OCI-LY7 (cell line): ENCODE measurements around the gene HEXB. TPM values are rescaled to one million over a fixed set of nuclear protein-coding genes. Genes with fewer than 3 reads are reported as not detected.

Experiments
- BruUV-seq: library from RNA; stranded (reverse); fragments of 400-500 nt; replicated peaks from 2 replicates; lab custom pipeline; 2021; lab: Mats Ljungman, UMichigan
- CTCF ChIA-PET: fragments of 300-600 bp; sonication (Branson Sonifier 250); formaldehyde crosslinking; loops from one replicate; lab custom pipeline; 2022; ENCODE audit warnings: antibody characterized with exemption; ENCODE audit not compliant: unreplicated experiment; lab: Charles Lee
- POLR2A ChIA-PET: fragments of 300-600 bp; sonication (Branson Sonifier 250); formaldehyde crosslinking; loops from one replicate; lab custom pipeline; 2022; ENCODE audit warnings: antibody characterized with exemption; lab: Charles Lee
- DNase-seq: peaks from one replicate; pipeline ENCODE4 v3.0.0-alpha.2; 2015; ENCODE audit warnings: low spot score
- H2AFZ ChIP-seq: fragments of 200-600 bp; sonication (generic), shearing (Covaris generic); 2 replicates; pipeline ENCODE4 v1.6.1; 2014; ENCODE audit warnings: mild to moderate bottlenecking, antibody characterized with exemption, low read length, moderate library complexity
- H3K27ac ChIP-seq: fragments of 200-600 bp; sonication (generic); 2 replicates; pipeline ENCODE4 v1.5.1; 2014; ENCODE audit warnings: mixed run types, low read depth, mild to moderate bottlenecking, moderate library complexity, low read length, inconsistent platforms; ENCODE audit not compliant: poor library complexity, severe bottlenecking
- H3K36me3 ChIP-seq: fragments of 200-600 bp; sonication (generic); 2 replicates; pipeline ENCODE4 v1.6.1; 2014; ENCODE audit warnings: mild to moderate bottlenecking, antibody characterized with exemption, low read length, moderate library complexity, mixed read lengths; ENCODE audit not compliant: insufficient read depth
- H3K4me1 ChIP-seq: fragments of 200-600 bp; sonication (generic); 2 replicates; pipeline ENCODE4 v1.5.1; 2014; ENCODE audit warnings: mild to moderate bottlenecking, low read length; ENCODE audit not compliant: insufficient read depth, poor library complexity, severe bottlenecking
- H3K4me2 ChIP-seq: fragments of 200-600 bp; sonication (generic); 2 replicates; pipeline ENCODE4 v1.6.1; 2014; ENCODE audit warnings: mild to moderate bottlenecking, low read length
- H3K4me3 ChIP-seq: fragments of 200-600 bp; sonication (generic); 2 replicates; pipeline ENCODE4 v1.5.1; 2014; ENCODE audit warnings: mild to moderate bottlenecking, low read depth, low read length; ENCODE audit not compliant: poor library complexity, severe bottlenecking
- H3K79me2 ChIP-seq: fragments of 200-600 bp; sonication (generic); 2 replicates; pipeline ENCODE4 v1.6.1; 2016; ENCODE audit warnings: low read depth, mild to moderate bottlenecking, low read length, moderate library complexity, mixed read lengths; ENCODE audit not compliant: insufficient read depth
- H3K9me2 ChIP-seq: fragments of 200-600 bp; sonication (generic); 2 replicates; pipeline ENCODE4 v1.6.1; 2016; ENCODE audit warnings: mild to moderate bottlenecking, low read length, mixed read lengths; ENCODE audit not compliant: insufficient read depth
- H3K9me3 ChIP-seq: fragments of 200-600 bp; sonication (generic); 2 replicates; pipeline ENCODE4 v1.6.1; 2014; ENCODE audit warnings: mild to moderate bottlenecking, mixed run types, low read length, mixed read lengths
- H4K20me1 ChIP-seq: fragments of 200-600 bp; sonication (generic); 2 replicates; pipeline ENCODE4 v1.6.1; 2014; ENCODE audit warnings: mild to moderate bottlenecking, antibody characterized with exemption, low read length, moderate library complexity, mixed read lengths; ENCODE audit not compliant: insufficient read depth
- EZH2phosphoT487 ChIP-seq: fragments of 200-600 bp; sonication (generic); IDR thresholded peaks from 2 replicates; pipeline ENCODE4 v1.6.1; 2018; ENCODE audit warnings: low read depth, borderline replicate concordance, mild to moderate bottlenecking, mixed run types, antibody characterized with exemption, low read length, moderate library complexity, mixed read lengths
- intact Hi-C: fragments of 100-400 bp; cut with micrococcal nuclease; formaldehyde crosslinking; loops from one replicate; pipeline ENCODE4 v1.10.0; 2022; ENCODE audit not compliant: unreplicated experiment
- total RNA-seq, 2 experiments: library from RNA; depleted of rRNA in 1 of 2; stranded (reverse); fragments of >200 nt in 1 of 2; shearing (Covaris generic) in 1 of 2; gene quantifications; 2 replicates each; pipeline ENCODE4 v1.2.3, GENCODE V29; 2014 to 2022
- TF ChIP-seq, protein P1 (sequence below): fragments of 200-600 bp; sonication (generic); conservative IDR thresholded peaks from 2 replicates; pipeline ENCODE4 v1.5.1; 2014; ENCODE audit warnings: mild to moderate bottlenecking, antibody characterized with exemption, low read length, moderate library complexity, mixed read lengths

HEXB gene
- total RNA-seq, 2 experiments from 2014 or later: 23.8 to 36.2 TPM

DNA sequence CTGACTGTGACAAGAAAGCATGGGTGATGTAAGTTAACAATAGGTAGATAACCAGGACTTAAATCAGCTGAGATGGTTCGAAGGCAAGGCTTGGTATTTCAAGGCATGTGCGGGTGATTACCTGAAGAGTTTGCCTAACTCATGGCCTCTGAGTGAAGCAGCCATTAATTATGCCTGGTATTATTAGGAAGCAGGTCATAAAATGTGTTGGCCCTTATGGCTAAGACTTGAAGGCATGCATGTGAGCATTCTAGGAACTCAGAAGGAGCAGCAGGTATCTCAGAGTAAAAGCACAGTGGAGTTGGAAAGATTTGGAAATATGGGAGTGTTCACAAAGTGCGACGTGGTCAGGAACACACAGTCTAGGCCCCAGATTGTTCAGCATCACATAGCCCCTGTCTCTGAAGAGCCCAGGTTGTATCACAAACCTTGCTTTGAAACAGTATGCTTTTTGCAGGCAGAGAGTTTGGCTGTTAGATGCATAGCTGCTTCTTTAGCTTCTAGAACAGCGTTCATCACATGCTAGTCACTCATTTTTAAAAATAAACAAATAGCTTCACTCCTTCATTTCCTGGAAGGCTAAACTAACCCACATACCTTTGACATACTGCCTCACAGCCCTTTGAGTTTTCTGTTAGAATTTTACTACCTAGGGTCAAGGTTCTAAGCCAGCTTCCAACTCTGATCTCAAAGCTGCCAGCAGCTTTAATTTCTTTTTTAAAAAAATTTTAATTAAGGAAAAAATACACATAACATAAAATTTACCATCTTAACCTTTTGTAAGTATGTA lies 2.1 kb downstream of the HEXB start:
- CTCF ChIA-PET: interaction anchor here (0.5 kb wide), 1 partner anchor 90 kb away, joined by 3 read pairs; no protein-coding TSS in a partner anchor
- POLR2A ChIA-PET: interaction anchor here (0.5 to 1.0 kb wide), 3 partner anchors 13 to 715 kb away, joined by 3 read pairs; no protein-coding TSS in a partner anchor
- Histone ChIP-seq H3K36me3 (no peaks in the 10 kb centered on the region), H3K4me2 (no peak overlapping the region), H3K4me3 (no peak overlapping the region), H3K4me1 (peaks cover 21% of the 10 kb centered on the region), H3K27ac (no peak overlapping the region), H2AFZ (no peak overlapping the region), H3K79me2 (no peaks in the 10 kb centered on the region), H3K9me3 (no peaks in the 10 kb centered on the region), H4K20me1 (no peaks in the 10 kb centered on the region), H3K9me2 (no peaks in the 10 kb centered on the region)
- TF ChIP-seq EZH2phosphoT487: no peak
- no TSS peak for BruUV-seq
- DNase-seq: no peak
- intact Hi-C loops: loop anchor here (5.0 kb wide), 1 partner anchor 80 kb away; the partner anchor contains the start of genes GFM2 and NSA2

GRCh38 chr5:74693191-74693590 lies 8.2 kb downstream of the HEXB start:
- no peaks in the 10 kb centered on the region for H3K4me1 ChIP-seq
- no peaks in the 10 kb centered on the region for H3K9me2 ChIP-seq
- H3K36me3 ChIP-seq: peaks cover 5% of the 10 kb centered on the region
- H3K4me2 ChIP-seq: no peak overlapping the region
- no TSS peak for BruUV-seq
- H2AFZ ChIP-seq: no peak overlapping the region
- H3K79me2 ChIP-seq: no peaks in the 10 kb centered on the region
- POLR2A ChIA-PET: interaction anchor here (0.6 kb wide), 1 partner anchor 1686 kb away, joined by 4 read pairs; no protein-coding TSS in a partner anchor
- H3K4me3 ChIP-seq: no peak overlapping the region
- CTCF ChIA-PET: no interaction called here
- no peak for DNase-seq
- no peak overlapping the region for H3K27ac ChIP-seq
- H4K20me1 ChIP-seq: no peaks in the 10 kb centered on the region
- H3K9me3 ChIP-seq: no peaks in the 10 kb centered on the region
- intact Hi-C loops: no loop called here
- no peak for TF ChIP-seq EZH2phosphoT487
- TF ChIP-seq, protein P1, sequence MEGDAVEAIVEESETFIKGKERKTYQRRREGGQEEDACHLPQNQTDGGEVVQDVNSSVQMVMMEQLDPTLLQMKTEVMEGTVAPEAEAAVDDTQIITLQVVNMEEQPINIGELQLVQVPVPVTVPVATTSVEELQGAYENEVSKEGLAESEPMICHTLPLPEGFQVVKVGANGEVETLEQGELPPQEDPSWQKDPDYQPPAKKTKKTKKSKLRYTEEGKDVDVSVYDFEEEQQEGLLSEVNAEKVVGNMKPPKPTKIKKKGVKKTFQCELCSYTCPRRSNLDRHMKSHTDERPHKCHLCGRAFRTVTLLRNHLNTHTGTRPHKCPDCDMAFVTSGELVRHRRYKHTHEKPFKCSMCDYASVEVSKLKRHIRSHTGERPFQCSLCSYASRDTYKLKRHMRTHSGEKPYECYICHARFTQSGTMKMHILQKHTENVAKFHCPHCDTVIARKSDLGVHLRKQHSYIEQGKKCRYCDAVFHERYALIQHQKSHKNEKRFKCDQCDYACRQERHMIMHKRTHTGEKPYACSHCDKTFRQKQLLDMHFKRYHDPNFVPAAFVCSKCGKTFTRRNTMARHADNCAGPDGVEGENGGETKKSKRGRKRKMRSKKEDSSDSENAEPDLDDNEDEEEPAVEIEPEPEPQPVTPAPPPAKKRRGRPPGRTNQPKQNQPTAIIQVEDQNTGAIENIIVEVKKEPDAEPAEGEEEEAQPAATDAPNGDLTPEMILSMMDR: no peak

- POLR2A ChIA-PET: interaction anchor here (0.7 to 0.9 kb wide), 2 partner anchors 13 to 59 kb away, joined by 3 read pairs; no protein-coding TSS in a partner anchor
- no peak overlapping the region for H2AFZ ChIP-seq
- intact Hi-C loops: no loop called here
Measured at GRCh38 chr5:74717596-74717995, 32.6 kb downstream of the HEXB start.

More at GRCh38 chr5:74717596-74717995, 32.6 kb downstream of the HEXB start:
- Histone ChIP-seq H3K9me2 (no peaks in the 10 kb centered on the region), H3K4me3 (no peak overlapping the region), H3K27ac (no peak overlapping the region), H3K9me3 (peaks cover 8% of the 10 kb centered on the region; the same call in 1 of the 2 replicates), H3K36me3 (peaks cover 51% of the 10 kb centered on the region), H3K79me2 (no peaks in the 10 kb centered on the region), H3K4me1 (no peaks in the 10 kb centered on the region), H3K4me2 (no peak overlapping the region), H4K20me1 (no peaks in the 10 kb centered on the region)
- no peak for DNase-seq
- no TSS peak for BruUV-seq
- no peak for TF ChIP-seq EZH2phosphoT487
- TF ChIP-seq, protein P1: no peak
- CTCF ChIA-PET: no interaction called here
